ENCODE measurements around the gene CNPY1.

- TF ChIP-seq CTCF (IDR thresholded peaks at IDR 0.05) = no peak
- no peak for TF ChIP-seq POLR2A (IDR thresholded peaks at IDR 0.05)
- TF ChIP-seq POLR2AphosphoS5 (IDR thresholded peaks at IDR 0.05) = no peak
Measured at GRCh38 chr7:155468785-155469148, 77.6 kb downstream of the CNPY1 start.

Data from breast epithelium (tissue), 3 donors.